Muscle layer of duodenum (tissue), 2 donors: ENCODE results near the gene TNNT1.

Experiments
- H3K27ac ChIP-seq: one replicate; pipeline ENCODE4 v1.7.0; 2013; ENCODE audit warnings: mild to moderate bottlenecking, low read length
- H3K27me3 ChIP-seq: one replicate; pipeline ENCODE4 v1.7.0; 2013; ENCODE audit warnings: low read depth, mild to moderate bottlenecking, control low read depth, low read length
- H3K36me3 ChIP-seq, 2 donors: one replicate each; pipeline ENCODE4 v1.7.0; 2013; ENCODE audit warnings: low read length in 2 of 2, control low read depth in 1 of 2, mild to moderate bottlenecking in 1 of 2; ENCODE audit not compliant: insufficient read depth in 2 of 2, control insufficient read depth in 1 of 2
- H3K4me1 ChIP-seq, 2 donors: one replicate each; pipeline ENCODE4 v1.7.0; 2013; ENCODE audit warnings: low read length in 2 of 2, mild to moderate bottlenecking in 2 of 2, control low read depth in 1 of 2, moderate library complexity in 1 of 2; ENCODE audit not compliant: insufficient read depth in 2 of 2, control insufficient read depth in 1 of 2
- H3K4me3 ChIP-seq, 2 donors: one replicate each; pipeline ENCODE4 v1.7.0; 2013; ENCODE audit warnings: low read length in 2 of 2, low read depth in 1 of 2, mild to moderate bottlenecking in 1 of 2
- H3K9me3 ChIP-seq, 2 donors: one replicate each; pipeline ENCODE4 v1.7.0; 2013; ENCODE audit warnings: low read length in 2 of 2, control low read depth in 1 of 2, mild to moderate bottlenecking in 1 of 2; ENCODE audit not compliant: control insufficient read depth in 1 of 2
- donor health status: healthy.

Gene TNNT1

DNA sequence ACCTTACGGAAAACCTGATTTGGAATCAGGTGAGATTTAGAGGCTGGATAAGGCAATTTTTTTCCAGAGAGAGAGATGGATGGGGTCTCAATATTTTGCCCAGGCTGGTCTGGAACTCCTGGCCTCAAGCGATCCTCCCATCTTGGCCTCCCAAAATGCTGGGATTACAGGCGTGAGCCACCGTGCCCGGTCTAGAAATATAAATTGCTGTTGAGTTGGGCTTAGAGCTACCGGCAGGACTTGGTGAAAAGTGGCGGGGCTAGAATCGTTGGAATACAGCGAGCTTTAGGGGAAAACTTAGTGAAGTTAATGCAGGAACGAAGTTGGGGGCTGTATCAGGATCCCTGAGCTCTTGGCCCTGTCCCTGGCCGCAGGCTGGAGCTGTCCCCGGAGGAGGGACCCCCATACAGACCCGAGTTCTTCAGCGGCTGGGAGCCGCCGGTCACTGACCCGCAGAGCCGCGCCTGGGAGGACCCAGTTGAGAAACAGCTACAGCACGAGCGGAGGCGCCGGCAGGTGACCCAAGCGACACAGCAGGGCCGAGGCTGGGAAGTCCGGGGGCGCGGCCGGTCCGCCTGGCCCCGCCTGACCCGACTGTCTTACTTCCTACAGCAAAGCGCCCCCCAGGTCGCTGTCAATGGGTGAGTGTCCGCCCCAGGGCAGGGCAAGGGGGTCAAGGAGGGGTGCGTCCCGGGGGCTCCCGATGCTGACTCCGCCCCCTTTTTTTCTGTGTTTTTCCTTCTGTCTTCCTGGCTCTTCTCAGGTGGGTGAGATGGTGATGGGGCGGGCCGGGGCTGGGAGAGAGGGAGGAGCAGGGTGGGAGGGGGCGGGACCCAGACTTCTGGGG is 65.8 kb downstream of the TNNT1 start:
- H3K4me1 ChIP-seq = peaks cover 5 to 51% of the 10 kb centered on the region in 2 donors
- no peaks in the 10 kb centered on the region for H3K36me3 ChIP-seq
- H3K9me3 ChIP-seq = no peaks in the 10 kb centered on the region
- H3K4me3 ChIP-seq = no peak overlapping the region
- H3K27ac ChIP-seq = no peak overlapping the region
- peaks cover 52% of the 10 kb centered on the region for H3K27me3 ChIP-seq
